ENCODE results near the gene PDP2.

The PDP2 gene

DNA sequence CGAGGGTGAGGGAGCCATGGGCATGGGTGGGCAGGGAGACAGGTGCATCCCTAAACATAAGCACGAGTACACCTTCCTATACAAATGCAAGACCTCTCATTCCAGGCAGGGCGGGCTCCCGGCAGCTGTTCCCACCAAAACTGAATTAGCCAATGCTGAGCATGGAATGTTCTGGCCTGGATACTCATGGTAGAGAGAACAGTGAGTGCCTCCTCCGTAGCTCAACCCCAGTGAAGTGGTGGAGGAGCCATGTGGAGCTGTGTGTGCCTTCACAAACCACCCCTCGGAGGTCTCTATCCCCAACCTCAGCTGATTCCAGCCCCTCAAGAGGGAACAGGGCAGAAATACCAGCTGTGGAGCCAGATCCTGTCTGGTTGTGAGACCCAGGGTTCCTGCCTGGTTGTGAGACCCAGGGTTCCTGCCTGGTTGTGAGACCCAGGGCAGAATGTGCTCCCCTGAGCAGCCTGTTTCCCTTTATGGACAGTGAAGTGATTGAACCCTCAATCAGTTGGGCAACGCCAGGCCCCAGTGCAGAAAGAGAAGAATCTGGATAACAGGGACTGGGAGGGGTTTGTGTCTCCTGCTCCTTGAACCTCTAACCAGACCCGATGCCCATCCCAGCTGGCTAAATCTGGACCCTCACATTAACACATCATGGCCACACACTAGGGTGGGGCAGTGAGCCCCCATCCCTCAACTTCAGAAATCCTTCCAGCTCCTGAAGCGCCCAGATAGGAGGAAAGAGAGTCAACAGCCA is 40.8 kb downstream of the PDP2 start:
- H3K4me3 ChIP-seq (ENCODE audit: low read depth, low read length) = no peak overlapping the region
- no peak for TF ChIP-seq CTCF (IDR thresholded peaks at IDR 0.05; ENCODE audit: borderline replicate concordance, insufficient read depth, low read depth, low read length)

DNA sequence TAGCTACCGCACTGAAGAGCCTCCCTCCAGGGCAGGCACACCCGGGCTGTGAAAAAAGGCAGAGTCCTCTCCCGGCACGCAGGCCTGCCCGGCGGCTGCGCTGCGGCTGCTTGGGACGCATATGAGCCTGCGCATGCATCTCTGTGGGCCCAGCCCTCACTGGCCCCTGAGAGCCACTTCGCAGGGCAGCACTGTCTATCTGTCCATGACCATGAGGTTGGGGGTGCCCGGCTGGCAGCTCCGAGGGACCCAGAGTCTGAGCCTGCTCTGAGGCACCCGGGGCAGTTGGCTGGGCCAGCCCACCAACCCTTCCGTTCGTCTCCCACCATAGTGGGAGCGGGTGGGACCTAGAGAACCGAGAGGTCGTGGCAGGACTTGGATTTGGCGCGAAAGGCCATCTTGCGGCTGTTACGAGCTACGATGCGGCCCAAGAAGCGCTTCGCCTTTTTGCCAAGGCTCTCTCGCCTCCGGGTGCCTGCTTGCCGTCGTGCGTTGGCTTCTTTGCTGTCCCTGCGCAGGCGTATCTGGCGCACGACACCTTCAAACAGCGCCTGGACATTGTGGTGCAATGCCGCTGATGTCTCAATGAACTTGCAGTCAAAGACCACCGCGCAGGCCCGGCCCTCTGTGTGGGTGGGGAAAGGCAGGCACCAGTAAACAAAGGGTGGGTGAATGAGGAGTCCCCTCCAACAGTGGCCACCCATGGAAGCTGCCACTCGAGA is 41.6 kb downstream of the PDP2 start:
- no peak for TF ChIP-seq CTCF (IDR thresholded peaks at IDR 0.05; ENCODE audit: borderline replicate concordance, insufficient read depth, low read depth, low read length)
- no peak overlapping the region for H3K4me3 ChIP-seq (ENCODE audit: low read depth, low read length)

- TF ChIP-seq CTCF (IDR thresholded peaks at IDR 0.05; ENCODE audit: borderline replicate concordance, insufficient read depth, low read depth, low read length) = no peak
- H3K4me3 ChIP-seq (ENCODE audit: low read depth, low read length) = no peak overlapping the region
Measured at GRCh38 chr16:66923247-66923731, 43.0 kb downstream of the PDP2 start.

GRCh38 chr16:66923866-66924265 is 43.6 kb downstream of the PDP2 start:
- TF ChIP-seq CTCF (IDR thresholded peaks at IDR 0.05; ENCODE audit: borderline replicate concordance, insufficient read depth, low read depth, low read length) = no peak
- H3K4me3 ChIP-seq (ENCODE audit: low read depth, low read length) = no peak overlapping the region

DNA sequence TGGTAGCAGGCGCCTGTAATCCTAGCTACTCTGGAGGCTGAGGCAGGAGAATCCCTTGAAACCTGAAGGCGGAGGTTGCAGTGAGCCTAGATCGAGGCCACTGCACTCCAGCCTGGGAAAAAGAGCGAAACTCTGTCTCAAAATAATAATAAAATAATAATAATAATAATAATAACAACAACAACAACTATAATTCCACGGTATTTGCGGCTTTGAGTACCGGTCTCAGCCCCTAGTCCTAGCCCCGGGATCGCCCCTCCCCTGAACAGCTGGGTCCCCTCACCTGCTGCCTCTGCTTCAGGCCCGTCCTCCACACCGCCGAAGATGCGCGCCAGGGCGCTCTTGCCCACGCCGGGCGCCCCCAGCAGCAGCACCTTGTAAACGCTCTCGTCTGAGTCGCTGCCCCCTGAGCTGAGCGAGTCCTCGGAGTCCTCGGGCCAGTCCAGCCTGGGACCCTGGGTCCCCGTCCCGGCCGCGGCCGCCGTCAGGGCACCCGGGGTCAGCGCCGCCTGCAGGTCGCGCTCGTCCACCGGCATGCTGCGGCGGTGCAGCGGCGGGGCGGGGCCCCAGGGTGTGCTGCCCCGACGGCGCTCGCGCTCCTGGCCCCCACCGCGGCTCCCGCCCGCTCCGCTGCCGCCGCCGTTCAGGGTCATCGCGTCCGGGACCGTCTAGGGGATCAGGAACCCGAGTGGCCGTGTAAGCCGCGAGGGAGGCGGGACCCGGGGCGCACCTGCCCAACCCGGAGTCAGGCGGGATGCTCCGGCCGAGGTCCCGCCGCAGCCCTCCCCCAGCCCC is 44.4 kb downstream of the PDP2 start:
- TF ChIP-seq CTCF (IDR thresholded peaks at IDR 0.05; ENCODE audit: borderline replicate concordance, insufficient read depth, low read depth, low read length) = peak; percentile 50; the same call in 1 of the 2 replicates
- no peak overlapping the region for H3K4me3 ChIP-seq (ENCODE audit: low read depth, low read length)

DNA sequence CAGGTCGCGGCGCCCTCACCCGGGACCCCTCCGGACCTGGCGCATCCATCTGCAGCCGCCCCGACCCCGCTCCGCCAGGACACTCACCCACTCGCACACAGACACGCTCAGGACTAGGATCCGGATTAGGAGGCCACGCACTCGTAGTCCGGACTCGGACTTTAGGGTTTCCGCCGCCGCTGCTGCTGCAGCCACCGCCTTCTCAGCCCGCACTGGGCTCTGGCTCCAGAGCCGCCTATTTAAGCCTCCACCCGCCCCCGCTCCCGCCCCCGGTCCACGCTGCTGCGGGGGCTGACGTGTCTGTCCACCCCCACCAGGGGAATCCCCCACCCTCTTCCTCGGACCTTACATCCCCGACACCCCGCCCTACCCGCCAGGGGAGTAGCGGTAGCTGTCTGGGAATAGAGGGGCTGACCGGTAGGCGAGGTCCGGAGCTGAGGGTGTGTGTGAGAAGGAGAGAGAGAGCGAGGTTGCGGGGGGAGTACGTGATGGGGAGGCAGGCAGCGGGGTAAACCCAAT is 45.1 kb downstream of the PDP2 start, which contains the start of gene RRAD:
TSS of gene RRAD (minus strand) at position 214 of the 519 bp plus-strand sequence. CDS start 356 bp downstream, outside the sequence.
- no peak for TF ChIP-seq CTCF (IDR thresholded peaks at IDR 0.05; ENCODE audit: borderline replicate concordance, insufficient read depth, low read depth, low read length)
- H3K4me3 ChIP-seq (ENCODE audit: low read depth, low read length) = no peak within 1 kb of the TSS

All from GM12875 (cell line).